Measurements from ENCODE around the gene GUCY2D. TPM values are rescaled to one million over a fixed set of nuclear protein-coding genes. Genes with fewer than 3 reads are reported as not detected.

GUCY2D gene
- total and polyA plus RNA-seq, 2 donors from 2014 or later = 0.19 to 0.24 TPM

- H3K27me3 ChIP-seq (ENCODE audit: control insufficient read depth, insufficient read depth, low read length) = no peaks in the 10 kb centered on the region
Measured at GRCh38 chr17:8013731-8014557, 11.5 kb downstream of the GUCY2D start.

DNA sequence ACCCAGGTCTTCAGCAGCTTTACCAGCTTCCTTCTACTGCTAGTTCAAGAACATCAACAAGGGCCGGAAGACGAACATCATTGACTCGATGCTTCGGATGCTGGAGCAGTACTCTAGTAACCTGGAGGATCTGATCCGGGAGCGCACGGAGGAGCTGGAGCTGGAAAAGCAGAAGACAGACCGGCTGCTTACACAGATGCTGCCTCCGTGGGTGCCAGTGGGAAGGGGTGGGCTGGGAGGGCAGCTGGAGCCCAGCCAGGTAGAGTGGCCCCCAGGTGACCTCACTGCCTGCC, 12.1 kb downstream of the GUCY2D start:
- no peaks in the 10 kb centered on the region for H3K9me3 ChIP-seq (ENCODE audit: control insufficient read depth in 2 of 3, insufficient read depth in 1 of 3, low read length in 3 of 3)
- TF ChIP-seq CTCF (IDR thresholded peaks at IDR 0.05; ENCODE audit: borderline replicate concordance, extremely low read depth, insufficient read depth) = no peak

More at GRCh38 chr17:8013731-8014557, 11.5 kb downstream of the GUCY2D start:
- Histone ChIP-seq H3K9ac (ENCODE audit: low read length in 3 of 3) (no peak overlapping the region), H3K36me3 (ENCODE audit: control insufficient read depth in 2 of 3, insufficient read depth in 3 of 3, low read length in 3 of 3) (no peaks in the 10 kb centered on the region), H3K27ac (ENCODE audit: low read depth in 2 of 2, low read length in 2 of 2) (no peak overlapping the region), H3K4me3 (ENCODE audit: low read length in 3 of 3) (no peak overlapping the region), H3K4me1 (ENCODE audit: control insufficient read depth in 2 of 3, insufficient read depth in 2 of 3, low read depth in 1 of 3, low read length in 3 of 3) (peaks cover 0 to 3% (median 0%) of the 10 kb centered on the region in 3 donors), H3K9me3 (ENCODE audit: control insufficient read depth in 2 of 3, insufficient read depth in 1 of 3, low read length in 3 of 3) (no peaks in the 10 kb centered on the region)
- no peak for TF ChIP-seq CTCF (IDR thresholded peaks at IDR 0.05; ENCODE audit: borderline replicate concordance, extremely low read depth, insufficient read depth)
- intact Hi-C loops (cut with DNase I) = no loop called here
- DNase-seq = no peak
- FAIRE-seq = no peak

DNA sequence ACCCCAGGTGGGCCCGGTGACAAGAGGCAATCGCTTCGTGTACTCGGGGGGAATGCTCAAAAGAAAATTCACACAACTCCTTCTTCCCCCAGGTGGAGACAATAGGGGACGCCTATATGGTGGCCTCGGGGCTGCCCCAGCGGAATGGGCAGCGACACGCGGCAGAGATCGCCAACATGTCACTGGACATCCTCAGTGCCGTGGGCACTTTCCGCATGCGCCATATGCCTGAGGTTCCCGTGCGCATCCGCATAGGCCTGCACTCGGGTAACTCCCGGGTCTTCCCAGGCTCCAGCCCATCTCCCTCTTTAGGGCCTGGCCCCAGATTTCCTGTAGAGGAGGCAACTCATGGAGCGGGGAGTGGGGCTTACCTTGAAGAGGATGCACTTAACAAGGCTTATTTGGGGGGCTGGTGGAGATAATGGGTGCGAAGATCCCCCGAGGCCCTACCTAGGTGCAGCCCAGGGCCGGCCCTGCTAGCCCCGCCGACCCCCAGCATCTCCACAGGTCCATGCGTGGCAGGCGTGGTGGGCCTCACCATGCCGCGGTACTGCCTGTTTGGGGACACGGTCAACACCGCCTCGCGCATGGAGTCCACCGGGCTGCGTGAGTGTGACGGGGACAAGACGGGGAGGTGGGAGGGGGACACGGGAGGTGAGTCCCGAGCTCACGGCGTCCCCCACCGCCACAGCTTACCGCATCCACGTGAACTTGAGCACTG, 13.0 kb downstream of the GUCY2D start:
- FAIRE-seq (no peak), DNase-seq (peak in 1 of 5 donors; percentile 60)
- no peaks in the 10 kb centered on the region for H3K36me3 ChIP-seq (ENCODE audit: control insufficient read depth in 2 of 3, insufficient read depth in 3 of 3, low read length in 3 of 3)
- H3K9ac ChIP-seq (ENCODE audit: low read length in 3 of 3) = no peak overlapping the region
- no peaks in the 10 kb centered on the region for H3K27me3 ChIP-seq (ENCODE audit: control insufficient read depth, insufficient read depth, low read length)
- H3K4me3 ChIP-seq (ENCODE audit: low read length in 3 of 3) = peak overlapping the region in 1 of 3 donors; percentile 60
- H3K9me3 ChIP-seq (ENCODE audit: control insufficient read depth in 2 of 3, insufficient read depth in 1 of 3, low read length in 3 of 3) = no peaks in the 10 kb centered on the region
- intact Hi-C loops (cut with DNase I) = no loop called here
- H3K27ac ChIP-seq (ENCODE audit: low read depth in 2 of 2, low read length in 2 of 2) = no peak overlapping the region
- peaks cover 0 to 3% (median 0%) of the 10 kb centered on the region in 3 donors for H3K4me1 ChIP-seq (ENCODE audit: control insufficient read depth in 2 of 3, insufficient read depth in 2 of 3, low read depth in 1 of 3, low read length in 3 of 3)
- TF ChIP-seq CTCF (IDR thresholded peaks at IDR 0.05; ENCODE audit: borderline replicate concordance, extremely low read depth, insufficient read depth) = no peak

More for the DNA sequence above, 12.1 kb downstream of the GUCY2D start:
- Histone ChIP-seq H3K27me3 (ENCODE audit: control insufficient read depth, insufficient read depth, low read length) (no peaks in the 10 kb centered on the region), H3K4me1 (ENCODE audit: control insufficient read depth in 2 of 3, insufficient read depth in 2 of 3, low read depth in 1 of 3, low read length in 3 of 3) (peaks cover 0 to 3% (median 0%) of the 10 kb centered on the region in 3 donors), H3K9ac (ENCODE audit: low read length in 3 of 3) (no peak overlapping the region), H3K27ac (ENCODE audit: low read depth in 2 of 2, low read length in 2 of 2) (no peak overlapping the region), H3K4me3 (ENCODE audit: low read length in 3 of 3) (no peak overlapping the region), H3K36me3 (ENCODE audit: control insufficient read depth in 2 of 3, insufficient read depth in 3 of 3, low read length in 3 of 3) (no peaks in the 10 kb centered on the region)
- intact Hi-C loops (cut with DNase I) = no loop called here
- DNase-seq (no peak), FAIRE-seq (no peak)

All from kidney (tissue), 14 donors.